AG04449 (cell line): ENCODE data around the gene PRPF31.
"Not testable (repeated sequence)": the region's sequence is repeated elsewhere in the genome, so short reads cannot be mapped to it uniquely, and the experiment has no call there.

ENCODE experiments used
- CTCF ChIA-PET: fragments of 350-600 bp; formaldehyde crosslinking; extraction: SDS; loops from one replicate; lab custom pipeline; 2021; ENCODE audit warnings: antibody characterized with exemption; lab: Yijun Ruan, JAX
- POLR2A ChIA-PET: fragments of 400-600, 350-600 bp; formaldehyde crosslinking; extraction: SDS; loops from one replicate; lab custom pipeline; 2020; ENCODE audit warnings: antibody characterized with exemption, inconsistent platforms; lab: Yijun Ruan, JAX
- DNase-seq: peaks from one replicate; pipeline ENCODE4 v3.0.0-alpha.2; 2010; ENCODE audit warnings: low read depth, low spot score
- H3K4me3 ChIP-seq: 2 replicates; pipeline ENCODE4 v1.5.1; 2011; ENCODE audit warnings: low read depth, mild to moderate bottlenecking, control low read depth, low read length
- TF ChIP-seq, protein P1 (sequence below): IDR thresholded peaks from one replicate; pipeline ENCODE4 v1.5.1; 2011; ENCODE audit warnings: mild to moderate bottlenecking, moderate library complexity, low read length, control low read depth, inconsistent platforms; ENCODE audit not compliant: insufficient read depth; ENCODE audit errors: missing control alignments

PRPF31 gene

GRCh38 chr19:54164369-54165068, 49.0 kb downstream of the PRPF31 start:
- peak overlapping the region; percentile 29 for H3K4me3 ChIP-seq
- TF ChIP-seq, protein P1, sequence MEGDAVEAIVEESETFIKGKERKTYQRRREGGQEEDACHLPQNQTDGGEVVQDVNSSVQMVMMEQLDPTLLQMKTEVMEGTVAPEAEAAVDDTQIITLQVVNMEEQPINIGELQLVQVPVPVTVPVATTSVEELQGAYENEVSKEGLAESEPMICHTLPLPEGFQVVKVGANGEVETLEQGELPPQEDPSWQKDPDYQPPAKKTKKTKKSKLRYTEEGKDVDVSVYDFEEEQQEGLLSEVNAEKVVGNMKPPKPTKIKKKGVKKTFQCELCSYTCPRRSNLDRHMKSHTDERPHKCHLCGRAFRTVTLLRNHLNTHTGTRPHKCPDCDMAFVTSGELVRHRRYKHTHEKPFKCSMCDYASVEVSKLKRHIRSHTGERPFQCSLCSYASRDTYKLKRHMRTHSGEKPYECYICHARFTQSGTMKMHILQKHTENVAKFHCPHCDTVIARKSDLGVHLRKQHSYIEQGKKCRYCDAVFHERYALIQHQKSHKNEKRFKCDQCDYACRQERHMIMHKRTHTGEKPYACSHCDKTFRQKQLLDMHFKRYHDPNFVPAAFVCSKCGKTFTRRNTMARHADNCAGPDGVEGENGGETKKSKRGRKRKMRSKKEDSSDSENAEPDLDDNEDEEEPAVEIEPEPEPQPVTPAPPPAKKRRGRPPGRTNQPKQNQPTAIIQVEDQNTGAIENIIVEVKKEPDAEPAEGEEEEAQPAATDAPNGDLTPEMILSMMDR: no peak
- POLR2A ChIA-PET: interaction anchor here (0.7 kb wide), 1 partner anchor 49 kb away, joined by 3 read pairs; the partner anchor contains the start of genes PRPF31 and TFPT
- DNase-seq: no peak
- CTCF ChIA-PET: interaction anchor here (0.9 to 1.6 kb wide), 5 partner anchors 8 to 68 kb away, joined by 3 to 7 read pairs (median 3); partner anchors contain the start of gene TMC4

GRCh38 chr19:54165222-54165621, 49.7 kb downstream of the PRPF31 start:
- TF ChIP-seq, protein P1: no peak
- ChIA-PET CTCF (interaction anchor here (1.2 to 1.6 kb wide), 3 partner anchors 14 to 67 kb away, joined by 3 to 7 read pairs (median 3); no protein-coding TSS in a partner anchor), POLR2A (interaction anchor here (0.7 kb wide), 1 partner anchor 50 kb away, joined by 3 read pairs; the partner anchor contains the start of genes PRPF31 and TFPT)
- DNase-seq: no peak
- no peak overlapping the region for H3K4me3 ChIP-seq

DNA sequence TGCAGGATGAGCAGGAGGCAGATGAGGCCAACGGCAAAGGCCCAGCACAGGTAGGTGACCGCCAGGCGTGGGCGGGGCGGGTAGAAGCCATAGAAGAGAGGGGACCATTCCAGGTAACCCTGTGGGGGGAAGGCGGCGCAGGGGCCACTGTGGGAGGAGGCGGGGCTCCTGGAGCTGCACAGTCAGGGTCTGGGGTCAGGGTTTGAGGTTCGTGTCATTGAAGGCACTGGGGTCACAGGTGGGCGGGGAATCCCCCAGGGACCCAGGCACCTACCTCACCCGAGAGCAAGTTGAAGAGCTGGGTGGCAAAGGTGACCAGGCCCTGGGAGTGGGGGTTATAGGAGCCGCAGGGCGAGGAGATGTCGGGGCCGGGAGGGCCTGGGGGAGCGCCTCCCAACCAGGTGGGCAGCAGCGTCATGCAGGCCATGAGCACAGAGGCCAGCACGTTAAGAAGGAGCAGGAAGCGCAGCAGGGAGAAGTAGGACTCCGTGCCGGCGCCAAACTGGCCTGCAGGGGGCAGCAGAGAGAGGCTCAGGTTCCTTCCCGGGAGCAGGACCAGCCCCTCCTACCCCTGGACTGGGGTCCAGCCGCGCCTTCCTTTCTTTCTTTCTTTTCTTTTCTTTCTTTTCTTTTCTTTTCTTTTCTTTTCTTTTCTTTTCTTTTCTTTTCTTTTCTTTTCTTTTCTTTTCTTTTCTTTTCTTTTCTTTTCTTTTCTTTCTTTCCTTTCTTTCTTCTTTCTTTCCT, 52.8 kb downstream of the PRPF31 start:
- TF ChIP-seq, protein P1: peak; percentile 96
- ChIA-PET CTCF (interaction anchor here (0.6 to 6.0 kb wide), 23 partner anchors 9 to 222 kb away, joined by 3 to 44 read pairs (median 5); partner anchors contain the start of genes LENG1, LILRB3, MBOAT7 and TSEN34), POLR2A (no interaction called here)
- no peak overlapping the region for H3K4me3 ChIP-seq
- no peak for DNase-seq

- H3K4me3 ChIP-seq: no peak overlapping the region
- TF ChIP-seq, protein P1: no peak
- ChIA-PET POLR2A (no interaction called here), CTCF (interaction anchor here (0.6 to 6.0 kb wide), 25 partner anchors 8 to 221 kb away, joined by 3 to 44 read pairs (median 5); partner anchors contain the start of genes CNOT3, LENG1, LILRB3 and MBOAT7)
- DNase-seq: no peak
Measured at GRCh38 chr19:54169149-54169740, 53.7 kb downstream of the PRPF31 start.

- DNase-seq, H3K4me3 ChIP-seq, POLR2A ChIA-PET: not testable (repeated sequence)
- CTCF ChIA-PET: interaction anchor here (1.4 to 6.0 kb wide), 4 partner anchors 9 to 75 kb away, joined by 3 to 44 read pairs (median 6); partner anchors contain the start of gene MBOAT7
Measured at GRCh38 chr19:54171736-54172431, 56.3 kb downstream of the PRPF31 start.
